Endothelial cell of umbilical vein (primary cell): ENCODE data around the gene ETDA. TPM values are rescaled to one million over a fixed set of nuclear protein-coding genes. Genes with fewer than 3 reads are reported as not detected.

ENCODE experiments used
- BruUV-seq: library from RNA; stranded (reverse); fragments of 400-500 nt; replicated peaks from 2 replicates; lab custom pipeline; 2021; lab: Mats Ljungman, UMichigan
- CTCF ChIA-PET: fragments of 300-600, 350-600 bp; sonication (Branson Sonifier 250); formaldehyde crosslinking; loops from one replicate; lab custom pipeline; 2021; ENCODE audit warnings: antibody characterized with exemption, inconsistent platforms; lab: Charles Lee
- POLR2A ChIA-PET: fragments of 300-600, 350-600 bp; sonication (Branson Sonifier 250); formaldehyde crosslinking; loops from one replicate; lab custom pipeline; 2021; ENCODE audit warnings: antibody characterized with exemption, inconsistent platforms; lab: Charles Lee
- DNase-seq: peaks from one replicate; pipeline ENCODE4 v3.0.0-alpha.2; 2011; ENCODE audit warnings: low read depth, low spot score
- FAIRE-seq: peaks from 2 replicates; lab custom pipeline; 2011; peaks lifted over from hg19 to GRCh38; lab: Jason Lieb, UNC
- H2AFZ ChIP-seq: 2 replicates; pipeline ENCODE4 v1.6.0; 2012; ENCODE audit warnings: low read depth, low read length, control low read depth, inconsistent platforms
- H3K27ac ChIP-seq: 2 replicates; pipeline ENCODE4 v1.5.1; 2011; ENCODE audit warnings: low read depth, mild to moderate bottlenecking, control low read depth, low read length, moderate library complexity; ENCODE audit not compliant: insufficient read depth
- H3K27me3 ChIP-seq, 2 experiments: 2 replicates each; pipeline versions ENCODE4 v1.6.0 to v1.6.1; 2011; ENCODE audit warnings: low read length in 2 of 2, mixed read lengths in 1 of 2; ENCODE audit not compliant: control insufficient read depth in 2 of 2, insufficient read depth in 2 of 2
- H3K36me3 ChIP-seq, 2 experiments: 2 replicates in 1 of 2; 3 replicates in 1 of 2; pipeline ENCODE4 v1.5.1; 2011; ENCODE audit warnings: low read length in 2 of 2, mild to moderate bottlenecking in 1 of 2, moderate library complexity in 1 of 2; ENCODE audit not compliant: control insufficient read depth in 2 of 2, insufficient read depth in 2 of 2; ENCODE audit errors: extremely low read depth in 1 of 2
- H3K4me1 ChIP-seq: 3 replicates; pipeline ENCODE4 v1.5.1; 2011; ENCODE audit warnings: mild to moderate bottlenecking, low read length; ENCODE audit not compliant: control insufficient read depth, insufficient read depth; ENCODE audit errors: extremely low read depth
- H3K4me2 ChIP-seq: 2 replicates; pipeline ENCODE4 v1.6.1; 2011; ENCODE audit warnings: low read length, control low read depth, mixed read lengths; ENCODE audit not compliant: insufficient read depth
- H3K4me3 ChIP-seq, 3 experiments: fragments of 200-600 bp in 1 of 3; sonication (generic), shearing (Covaris generic) in 1 of 3; replicated peaks in 1 of 3; 2 replicates each; pipeline ENCODE4 v1.5.1; 2011 to 2016; ENCODE audit warnings: control low read depth in 3 of 3, low read length in 3 of 3, mild to moderate bottlenecking in 2 of 3, inconsistent platforms in 1 of 3, low read depth in 1 of 3, moderate library complexity in 1 of 3; ENCODE audit not compliant: insufficient read depth in 1 of 3
- H3K79me2 ChIP-seq: 2 replicates; pipeline ENCODE4 v1.6.0; 2012; ENCODE audit warnings: low read length, inconsistent platforms; ENCODE audit not compliant: control insufficient read depth, insufficient read depth
- H3K9ac ChIP-seq: replicated peaks from 2 replicates; pipeline ENCODE3; 2011; ENCODE audit warnings: low read length, control low read depth; ENCODE audit not compliant: insufficient read depth; ENCODE audit errors: extremely low read depth
- H3K9me1 ChIP-seq: replicated peaks from 3 replicates; pipeline ENCODE4 v1.6.0; 2011; ENCODE audit warnings: mild to moderate bottlenecking, low read length; ENCODE audit not compliant: control insufficient read depth, insufficient read depth; ENCODE audit errors: extremely low read depth
- H3K9me3 ChIP-seq: replicated peaks from 2 replicates; pipeline ENCODE4 v1.5.1; 2012; ENCODE audit warnings: low read length, inconsistent platforms; ENCODE audit not compliant: control insufficient read depth, insufficient read depth
- H4K20me1 ChIP-seq: replicated peaks from 2 replicates; pipeline ENCODE3; 2011; ENCODE audit warnings: mild to moderate bottlenecking, low read length; ENCODE audit not compliant: control insufficient read depth, insufficient read depth; ENCODE audit errors: extremely low read depth
- EZH2 ChIP-seq: IDR thresholded peaks from 2 replicates; pipeline ENCODE4 v1.6.1; 2012; ENCODE audit warnings: borderline replicate concordance, low read depth, mild to moderate bottlenecking, moderate library complexity, low read length, inconsistent platforms; ENCODE audit not compliant: severe bottlenecking
- FOS ChIP-seq: IDR thresholded peaks from 2 replicates; pipeline ENCODE4 v1.6.1; 2011; ENCODE audit warnings: mild to moderate bottlenecking, low read length, moderate library complexity, borderline replicate concordance; ENCODE audit not compliant: insufficient read depth
- GATA2 ChIP-seq: IDR thresholded peaks from 2 replicates; pipeline ENCODE4 v1.7.0; 2011; ENCODE audit warnings: low read depth, mild to moderate bottlenecking, moderate library complexity, mixed read lengths, low read length; ENCODE audit not compliant: insufficient read length, insufficient read depth
- JUN ChIP-seq: IDR thresholded peaks from 2 replicates; pipeline ENCODE4 v1.6.1; 2011; ENCODE audit warnings: borderline replicate concordance, low read depth; ENCODE audit not compliant: insufficient read length, insufficient read depth
- MYC ChIP-seq: IDR thresholded peaks from one replicate; pipeline ENCODE4 v1.6.1; 2011; ENCODE audit warnings: mild to moderate bottlenecking, low read depth, low read length
- POLR2A ChIP-seq: IDR thresholded peaks from 2 replicates; pipeline ENCODE4 v1.6.1; 2012; ENCODE audit warnings: low read depth, mild to moderate bottlenecking, control low read depth, low read length
- POLR2AphosphoS5 ChIP-seq: IDR thresholded peaks from 2 replicates; pipeline ENCODE4 v1.6.1; 2012; ENCODE audit warnings: low read depth, mild to moderate bottlenecking, control low read depth, low read length, moderate library complexity; ENCODE audit not compliant: insufficient read depth
- dilution Hi-C: fragments of 300-500 bp; cut with MboI; formaldehyde crosslinking; loops from one replicate; pipeline ENCODE4 v1.15.0; 2019; ENCODE audit warnings: low sequenced_read_pairs; ENCODE audit not compliant: extremely low pct_ligation_motif_present
- intact Hi-C: fragments of 100-400 bp; cut with micrococcal nuclease; formaldehyde crosslinking; loops from one replicate; pipeline ENCODE4 v1.10.0; 2022
- polyA plus RNA-seq, 4 experiments: library from polyadenylated mRNA; depleted of rRNA in 3 of 4; stranded (reverse) in 3 of 4; unstranded in 1 of 4; fragments of >200 nt; gene quantifications; 2 replicates each; pipeline versions ENCODE4 v1.2.1 to v1.2.3, GENCODE V29; 2011 to 2012; ENCODE audit warnings: missing spikeins in 1 of 4
- total RNA-seq: library from RNA; stranded (reverse); gene quantifications from 2 replicates; pipeline ENCODE4 v1.2.3, GENCODE V29; 2021
- TF ChIP-seq, protein P1 (sequence below): IDR thresholded peaks from 2 replicates; pipeline ENCODE4 v1.6.1; 2011; ENCODE audit not compliant: insufficient read depth, insufficient read length
- TF ChIP-seq, protein P2 (sequence below), 2 donors: IDR thresholded peaks; 1 replicate in 1 of 2; 2 replicates in 1 of 2; pipeline ENCODE4 v1.5.1; 2011; ENCODE audit warnings: low read length in 2 of 2, mild to moderate bottlenecking in 2 of 2, moderate library complexity in 2 of 2, control low read depth in 1 of 2, inconsistent platforms in 1 of 2, low read depth in 1 of 2; ENCODE audit not compliant: insufficient read depth in 1 of 2; ENCODE audit errors: extremely low read depth in 1 of 2

Gene ETDA
- total and polyA plus RNA-seq, 2 donors (not counting 3 experiments of a cell fraction or from before 2014, with no cell fraction given), result not detected

DNA sequence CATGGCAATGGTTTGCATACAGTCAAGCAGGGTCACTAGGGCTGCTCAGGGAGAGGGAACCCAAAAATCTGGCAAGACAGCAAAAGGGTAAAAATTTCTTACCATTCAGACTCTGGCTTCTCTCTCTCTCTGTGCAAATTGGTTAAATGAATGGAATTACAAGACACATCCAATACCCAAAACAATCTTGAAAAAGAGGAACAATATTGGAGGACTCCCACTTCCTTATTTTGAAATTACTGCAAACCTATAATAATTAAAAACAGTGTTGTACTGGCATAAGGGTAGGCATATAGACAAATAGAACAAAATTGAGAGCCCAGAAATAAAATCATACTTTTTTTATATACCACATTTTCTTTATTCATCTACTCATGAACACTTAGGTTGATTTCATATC is 24.1 kb downstream of the ETDA start:
- no peaks in the 10 kb centered on the region for H3K79me2 ChIP-seq
- no peaks in the 10 kb centered on the region for H3K27me3 ChIP-seq
- no peak overlapping the region for H2AFZ ChIP-seq
- no TSS peak for BruUV-seq
- no peak overlapping the region for H3K4me2 ChIP-seq
- H3K9me3 ChIP-seq, result no peaks in the 10 kb centered on the region
- no peak overlapping the region for H3K9ac ChIP-seq
- no peaks in the 10 kb centered on the region for H3K4me1 ChIP-seq
- H3K9me1 ChIP-seq, result no peaks in the 10 kb centered on the region
- ChIA-PET CTCF (no interaction called here), POLR2A (no interaction called here)
- no peak overlapping the region for H3K27ac ChIP-seq
- no peaks in the 10 kb centered on the region for H3K36me3 ChIP-seq
- H3K4me3 ChIP-seq, result no peak overlapping the region
- dilution Hi-C loops, result no loop called here
- FAIRE-seq (no peak), DNase-seq (no peak)
- no peaks in the 10 kb centered on the region for H4K20me1 ChIP-seq
- no peak for TF ChIP-seq EZH2
- TF ChIP-seq MYC, result no peak
- intact Hi-C loops, result no loop called here

DNA sequence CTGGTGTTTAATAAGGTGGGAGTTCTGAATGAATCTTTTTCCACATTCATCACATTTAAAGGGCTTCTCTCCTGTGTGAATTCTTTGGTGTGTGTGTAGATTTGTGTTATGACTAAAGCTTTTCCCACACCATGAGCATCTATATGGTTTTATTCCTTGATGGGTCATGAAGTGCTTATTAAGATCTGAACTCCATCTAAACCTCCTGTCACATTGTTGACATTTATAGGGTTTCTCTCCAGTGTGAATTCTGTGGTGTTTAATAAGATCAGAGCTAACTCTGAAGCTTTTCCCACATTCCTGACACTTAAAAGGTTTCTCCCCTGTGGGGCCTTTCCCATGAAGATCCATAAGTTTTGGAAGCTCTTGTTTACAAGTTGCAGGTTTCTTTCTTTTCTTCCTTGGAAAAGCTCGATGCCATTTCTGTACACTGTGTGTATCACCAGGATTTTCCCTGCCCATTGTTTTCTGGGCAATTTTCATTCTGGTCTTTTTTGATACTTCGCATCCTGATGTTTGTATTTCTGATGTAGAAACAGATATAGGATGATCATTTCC is 35.5 kb downstream of the ETDA start:
- Histone ChIP-seq H3K79me2 (no peaks in the 10 kb centered on the region), H3K9me3 (no peaks in the 10 kb centered on the region), H3K9ac (no peak overlapping the region), H3K27me3 (no peaks in the 10 kb centered on the region), H3K27ac (no peak overlapping the region), H3K9me1 (no peaks in the 10 kb centered on the region), H3K4me2 (no peak overlapping the region), H4K20me1 (no peaks in the 10 kb centered on the region), H3K4me1 (no peaks in the 10 kb centered on the region), H3K36me3 (no peaks in the 10 kb centered on the region), H2AFZ (no peak overlapping the region), H3K4me3 (no peak overlapping the region)
- no peak for DNase-seq
- dilution Hi-C loops (no loop called here), intact Hi-C loops (no loop called here)
- POLR2A ChIA-PET, result no interaction called here
- BruUV-seq, result no TSS peak
- TF ChIP-seq GATA2 (no peak), JUN (no peak), POLR2A (no peak), MYC (no peak), FOS (no peak), POLR2AphosphoS5 (no peak), EZH2 (no peak)
- TF ChIP-seq, protein P1, sequence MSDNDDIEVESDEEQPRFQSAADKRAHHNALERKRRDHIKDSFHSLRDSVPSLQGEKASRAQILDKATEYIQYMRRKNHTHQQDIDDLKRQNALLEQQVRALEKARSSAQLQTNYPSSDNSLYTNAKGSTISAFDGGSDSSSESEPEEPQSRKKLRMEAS, result no peak
- TF ChIP-seq, protein P2, sequence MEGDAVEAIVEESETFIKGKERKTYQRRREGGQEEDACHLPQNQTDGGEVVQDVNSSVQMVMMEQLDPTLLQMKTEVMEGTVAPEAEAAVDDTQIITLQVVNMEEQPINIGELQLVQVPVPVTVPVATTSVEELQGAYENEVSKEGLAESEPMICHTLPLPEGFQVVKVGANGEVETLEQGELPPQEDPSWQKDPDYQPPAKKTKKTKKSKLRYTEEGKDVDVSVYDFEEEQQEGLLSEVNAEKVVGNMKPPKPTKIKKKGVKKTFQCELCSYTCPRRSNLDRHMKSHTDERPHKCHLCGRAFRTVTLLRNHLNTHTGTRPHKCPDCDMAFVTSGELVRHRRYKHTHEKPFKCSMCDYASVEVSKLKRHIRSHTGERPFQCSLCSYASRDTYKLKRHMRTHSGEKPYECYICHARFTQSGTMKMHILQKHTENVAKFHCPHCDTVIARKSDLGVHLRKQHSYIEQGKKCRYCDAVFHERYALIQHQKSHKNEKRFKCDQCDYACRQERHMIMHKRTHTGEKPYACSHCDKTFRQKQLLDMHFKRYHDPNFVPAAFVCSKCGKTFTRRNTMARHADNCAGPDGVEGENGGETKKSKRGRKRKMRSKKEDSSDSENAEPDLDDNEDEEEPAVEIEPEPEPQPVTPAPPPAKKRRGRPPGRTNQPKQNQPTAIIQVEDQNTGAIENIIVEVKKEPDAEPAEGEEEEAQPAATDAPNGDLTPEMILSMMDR (IDR thresholded peaks at IDR 0.05; ENCODE audit: extremely low read depth in 1 of 2, insufficient read depth in 1 of 2, low read depth in 1 of 2, low read length in 2 of 2), result no peak
- CTCF ChIA-PET, result no interaction called here
- peak; percentile 62 for FAIRE-seq
